Measurements from ENCODE around the gene BTBD16.

BTBD16 gene

GRCh38 chr10:122352817-122353525, 81.9 kb downstream of the BTBD16 start:
- no peak overlapping the region for H3K4me3 ChIP-seq (ENCODE audit: low read length)
- peaks cover 39% of the 10 kb centered on the region for H3K27me3 ChIP-seq (ENCODE audit: control insufficient read depth, insufficient read depth, low read length)
- H3K4me2 ChIP-seq (ENCODE audit: low read length): no peak overlapping the region
- no peaks in the 10 kb centered on the region for H3K9me3 ChIP-seq (replicated peaks; ENCODE audit: low read length)
- H3K4me1 ChIP-seq (ENCODE audit: control insufficient read depth, insufficient read depth, low read length): no peaks in the 10 kb centered on the region
- H3K36me3 ChIP-seq (ENCODE audit: insufficient read depth, low read length): no peaks in the 10 kb centered on the region
- H3K9ac ChIP-seq (ENCODE audit: low read depth, low read length): no peak overlapping the region

- no peaks in the 10 kb centered on the region for H3K36me3 ChIP-seq (ENCODE audit: insufficient read depth, low read length)
- no peak overlapping the region for H3K9ac ChIP-seq (ENCODE audit: low read depth, low read length)
- H3K27me3 ChIP-seq (ENCODE audit: control insufficient read depth, insufficient read depth, low read length): peaks cover 44% of the 10 kb centered on the region
- H3K4me3 ChIP-seq (ENCODE audit: low read length): no peak overlapping the region
- H3K9me3 ChIP-seq (replicated peaks; ENCODE audit: low read length): no peaks in the 10 kb centered on the region
- no peak overlapping the region for H3K4me2 ChIP-seq (ENCODE audit: low read length)
- no peaks in the 10 kb centered on the region for H3K4me1 ChIP-seq (ENCODE audit: control insufficient read depth, insufficient read depth, low read length)
These were observed 83.3 kb downstream of the BTBD16 start for GRCh38 chr10:122354383-122354782.

GRCh38 chr10:122357685-122358084, 86.6 kb downstream of the BTBD16 start:
- no peaks in the 10 kb centered on the region for H3K4me1 ChIP-seq (ENCODE audit: control insufficient read depth, insufficient read depth, low read length)
- H3K36me3 ChIP-seq (ENCODE audit: insufficient read depth, low read length): no peaks in the 10 kb centered on the region
- peaks cover 37% of the 10 kb centered on the region for H3K27me3 ChIP-seq (ENCODE audit: control insufficient read depth, insufficient read depth, low read length)

GRCh38 chr10:122359621-122360020, 88.5 kb downstream of the BTBD16 start:
- Histone ChIP-seq H3K4me1 (ENCODE audit: control insufficient read depth, insufficient read depth, low read length) (no peaks in the 10 kb centered on the region), H3K27me3 (ENCODE audit: control insufficient read depth, insufficient read depth, low read length) (peaks cover 36% of the 10 kb centered on the region), H3K36me3 (ENCODE audit: insufficient read depth, low read length) (no peaks in the 10 kb centered on the region), H3K4me3 (ENCODE audit: low read length) (no peak overlapping the region), H3K9ac (ENCODE audit: low read depth, low read length) (no peak overlapping the region), H3K9me3 (replicated peaks; ENCODE audit: low read length) (no peaks in the 10 kb centered on the region), H3K4me2 (ENCODE audit: low read length) (no peak overlapping the region)

More at GRCh38 chr10:122357685-122358084, 86.6 kb downstream of the BTBD16 start:
- Histone ChIP-seq H3K9ac (ENCODE audit: low read depth, low read length) (no peak overlapping the region), H3K4me2 (ENCODE audit: low read length) (no peak overlapping the region), H3K4me3 (ENCODE audit: low read length) (no peak overlapping the region), H3K9me3 (replicated peaks; ENCODE audit: low read length) (no peaks in the 10 kb centered on the region)

- peaks cover 40% of the 10 kb centered on the region for H3K27me3 ChIP-seq (ENCODE audit: control insufficient read depth, insufficient read depth, low read length)
- H3K4me2 ChIP-seq (ENCODE audit: low read length): no peak overlapping the region
- no peaks in the 10 kb centered on the region for H3K9me3 ChIP-seq (replicated peaks; ENCODE audit: low read length)
- H3K9ac ChIP-seq (ENCODE audit: low read depth, low read length): no peak overlapping the region
- no peaks in the 10 kb centered on the region for H3K4me1 ChIP-seq (ENCODE audit: control insufficient read depth, insufficient read depth, low read length)
- no peak overlapping the region for H3K4me3 ChIP-seq (ENCODE audit: low read length)
- H3K36me3 ChIP-seq (ENCODE audit: insufficient read depth, low read length): no peaks in the 10 kb centered on the region
These were observed 90.0 kb downstream of the BTBD16 start for GRCh38 chr10:122361046-122361445.

- Histone ChIP-seq H3K4me1 (ENCODE audit: control insufficient read depth, insufficient read depth, low read length) (no peaks in the 10 kb centered on the region), H3K4me3 (ENCODE audit: low read length) (no peak overlapping the region), H3K36me3 (ENCODE audit: insufficient read depth, low read length) (no peaks in the 10 kb centered on the region), H3K9me3 (replicated peaks; ENCODE audit: low read length) (no peaks in the 10 kb centered on the region), H3K4me2 (ENCODE audit: low read length) (no peak overlapping the region), H3K9ac (ENCODE audit: low read depth, low read length) (no peak overlapping the region), H3K27me3 (ENCODE audit: control insufficient read depth, insufficient read depth, low read length) (peaks cover 41% of the 10 kb centered on the region)
These were observed 91.0 kb downstream of the BTBD16 start for GRCh38 chr10:122362031-122362592.

GRCh38 chr10:122362621-122363020, 91.5 kb downstream of the BTBD16 start:
- H3K4me2 ChIP-seq (ENCODE audit: low read length): no peak overlapping the region
- H3K9ac ChIP-seq (ENCODE audit: low read depth, low read length): no peak overlapping the region
- peaks cover 46% of the 10 kb centered on the region for H3K27me3 ChIP-seq (ENCODE audit: control insufficient read depth, insufficient read depth, low read length)
- H3K4me1 ChIP-seq (ENCODE audit: control insufficient read depth, insufficient read depth, low read length): no peaks in the 10 kb centered on the region
- no peak overlapping the region for H3K4me3 ChIP-seq (ENCODE audit: low read length)
- no peaks in the 10 kb centered on the region for H3K9me3 ChIP-seq (replicated peaks; ENCODE audit: low read length)
- no peaks in the 10 kb centered on the region for H3K36me3 ChIP-seq (ENCODE audit: insufficient read depth, low read length)

GRCh38 chr10:122363311-122363710, 92.2 kb downstream of the BTBD16 start:
- H3K27me3 ChIP-seq (ENCODE audit: control insufficient read depth, insufficient read depth, low read length): peaks cover 53% of the 10 kb centered on the region
- no peaks in the 10 kb centered on the region for H3K9me3 ChIP-seq (replicated peaks; ENCODE audit: low read length)
- no peaks in the 10 kb centered on the region for H3K36me3 ChIP-seq (ENCODE audit: insufficient read depth, low read length)
- H3K4me1 ChIP-seq (ENCODE audit: control insufficient read depth, insufficient read depth, low read length): no peaks in the 10 kb centered on the region
- no peak overlapping the region for H3K4me3 ChIP-seq (ENCODE audit: low read length)
- H3K4me2 ChIP-seq (ENCODE audit: low read length): no peak overlapping the region
- no peak overlapping the region for H3K9ac ChIP-seq (ENCODE audit: low read depth, low read length)

GRCh38 chr10:122363722-122364463, 92.8 kb downstream of the BTBD16 start:
- H3K9me3 ChIP-seq (replicated peaks; ENCODE audit: low read length): no peaks in the 10 kb centered on the region
- no peak overlapping the region for H3K4me3 ChIP-seq (ENCODE audit: low read length)
- H3K4me2 ChIP-seq (ENCODE audit: low read length): no peak overlapping the region
- peaks cover 55% of the 10 kb centered on the region for H3K27me3 ChIP-seq (ENCODE audit: control insufficient read depth, insufficient read depth, low read length)
- no peaks in the 10 kb centered on the region for H3K4me1 ChIP-seq (ENCODE audit: control insufficient read depth, insufficient read depth, low read length)
- no peak overlapping the region for H3K9ac ChIP-seq (ENCODE audit: low read depth, low read length)
- no peaks in the 10 kb centered on the region for H3K36me3 ChIP-seq (ENCODE audit: insufficient read depth, low read length)

- H3K9me3 ChIP-seq (replicated peaks; ENCODE audit: low read length): no peaks in the 10 kb centered on the region
- H3K4me2 ChIP-seq (ENCODE audit: low read length): peak overlapping the region; percentile 7
- H3K4me3 ChIP-seq (ENCODE audit: low read length): no peak overlapping the region
- no peak overlapping the region for H3K9ac ChIP-seq (ENCODE audit: low read depth, low read length)
- H3K4me1 ChIP-seq (ENCODE audit: control insufficient read depth, insufficient read depth, low read length): peaks cover 6% of the 10 kb centered on the region
- H3K27me3 ChIP-seq (ENCODE audit: control insufficient read depth, insufficient read depth, low read length): peaks cover 38% of the 10 kb centered on the region
- H3K36me3 ChIP-seq (ENCODE audit: insufficient read depth, low read length): no peaks in the 10 kb centered on the region
These were observed 97.6 kb downstream of the BTBD16 start for GRCh38 chr10:122368502-122369254.

GRCh38 chr10:122373108-122373507, 102.0 kb downstream of the BTBD16 start:
- H3K4me2 ChIP-seq (ENCODE audit: low read length): peak overlapping the region; percentile 91
- H3K9ac ChIP-seq (ENCODE audit: low read depth, low read length): no peak overlapping the region
- H3K4me1 ChIP-seq (ENCODE audit: control insufficient read depth, insufficient read depth, low read length): peaks cover 14% of the 10 kb centered on the region
- peaks cover 11% of the 10 kb centered on the region for H3K27me3 ChIP-seq (ENCODE audit: control insufficient read depth, insufficient read depth, low read length)
- H3K4me3 ChIP-seq (ENCODE audit: low read length): no peak overlapping the region
- H3K36me3 ChIP-seq (ENCODE audit: insufficient read depth, low read length): no peaks in the 10 kb centered on the region
- no peaks in the 10 kb centered on the region for H3K9me3 ChIP-seq (replicated peaks; ENCODE audit: low read length)

Data from skeletal muscle satellite cell (primary cell).